ENCODE measurements around the gene LAMA5. TPM values are rescaled to one million over a fixed set of nuclear protein-coding genes. Genes with fewer than 3 reads are reported as not detected.

The LAMA5 gene
- total RNA-seq, 1 donor from 2014 or later = 5.4 TPM

- no peak for DNase-seq (ENCODE audit: low read depth in 2 of 2)
Measured at GRCh38 chr20:62350098-62350628, 16.9 kb downstream of the LAMA5 start.

DNA sequence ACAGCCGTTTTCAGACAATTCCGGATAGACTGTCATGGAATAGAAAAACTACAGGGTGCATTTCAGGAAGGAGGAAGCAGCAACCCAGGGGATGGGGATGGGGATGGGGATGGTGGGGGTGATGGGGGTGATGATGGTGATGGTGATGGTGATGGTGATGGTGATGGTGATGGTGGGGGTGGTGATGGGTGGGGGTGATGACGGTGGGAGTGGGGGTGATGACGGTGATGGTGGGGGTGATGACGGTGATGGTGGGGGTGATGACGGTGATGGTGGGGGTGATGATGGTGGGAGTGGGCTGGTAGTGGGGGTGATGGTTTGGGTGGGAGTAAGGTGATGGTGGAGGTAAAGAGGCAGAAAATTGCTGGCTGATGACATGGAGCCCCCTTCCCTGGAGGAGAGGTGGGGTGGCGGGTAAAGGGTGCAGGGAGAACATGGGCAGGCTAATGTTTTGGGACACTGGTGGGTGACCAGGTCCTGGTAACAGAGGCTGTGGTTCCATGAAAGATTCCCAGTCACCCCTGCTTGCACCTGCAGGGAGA, 17.5 kb downstream of the LAMA5 start:
- no peak for DNase-seq (ENCODE audit: low read depth in 2 of 2)

GRCh38 chr20:62348604-62349003, 18.5 kb downstream of the LAMA5 start:
- DNase-seq (ENCODE audit: low read depth in 2 of 2) = no peak

DNA sequence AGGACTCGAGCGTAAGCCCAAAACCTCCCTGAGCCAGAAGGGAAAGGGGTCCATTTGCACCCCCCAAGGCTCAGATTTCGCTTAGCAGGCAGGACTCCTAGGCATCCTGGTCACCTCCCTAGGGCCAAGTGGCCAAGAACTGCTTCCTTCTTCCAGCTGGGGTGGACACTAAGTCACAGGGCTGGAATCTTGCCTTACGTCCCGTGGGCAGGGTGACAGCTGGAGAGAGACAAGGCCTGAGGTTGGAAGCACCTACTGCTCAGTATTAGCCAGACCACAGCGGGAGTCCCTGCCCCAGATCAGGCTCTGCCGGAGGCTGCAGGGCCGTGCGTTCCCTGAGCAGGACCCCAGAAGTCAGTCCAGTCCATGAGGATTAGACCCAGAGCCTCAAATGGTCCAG, 19.7 kb downstream of the LAMA5 start:
- no peak for DNase-seq (ENCODE audit: low read depth in 2 of 2)

GRCh38 chr20:62347151-62347404, 20.0 kb downstream of the LAMA5 start:
- DNase-seq (ENCODE audit: low read depth in 2 of 2) = no peak

GRCh38 chr20:62346398-62347150, 20.5 kb downstream of the LAMA5 start:
- no peak for DNase-seq (ENCODE audit: low read depth in 2 of 2)

- no peak for DNase-seq (ENCODE audit: low read depth in 2 of 2)
Measured at GRCh38 chr20:62345681-62346370, 21.3 kb downstream of the LAMA5 start.

DNA sequence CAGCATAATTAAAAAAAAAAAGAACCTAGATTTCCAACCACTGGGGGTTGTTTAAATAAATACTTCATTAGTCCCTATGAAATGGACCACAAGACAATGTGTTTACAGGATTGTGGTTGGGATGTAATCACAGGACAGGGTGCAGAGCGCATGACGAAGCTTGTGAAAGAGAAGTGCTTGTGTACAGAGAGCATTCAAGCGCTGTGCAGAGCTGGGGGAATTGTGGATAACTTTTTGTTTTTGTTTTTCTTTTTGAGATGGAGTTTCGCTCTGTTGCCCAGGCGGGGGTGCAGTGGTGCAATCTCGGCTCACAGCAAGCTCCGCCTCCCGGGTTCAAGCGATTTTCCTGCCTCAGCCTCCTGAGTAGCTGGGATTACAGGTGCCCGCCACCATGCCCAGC, 22.3 kb downstream of the LAMA5 start:
- no peak for DNase-seq (ENCODE audit: low read depth in 2 of 2)

GRCh38 chr20:62344092-62344491, 23.0 kb downstream of the LAMA5 start:
- no peak for DNase-seq (ENCODE audit: low read depth in 2 of 2)

- no peak for DNase-seq (ENCODE audit: low read depth in 2 of 2)
Measured at GRCh38 chr20:62342910-62343309, 24.2 kb downstream of the LAMA5 start.

- DNase-seq (ENCODE audit: low read depth in 2 of 2) = no peak
Measured at GRCh38 chr20:62339647-62340062, 27.5 kb downstream of the LAMA5 start.

- no peak for DNase-seq (ENCODE audit: low read depth in 2 of 2)
Measured at GRCh38 chr20:62338294-62338620, 28.9 kb downstream of the LAMA5 start.

DNA sequence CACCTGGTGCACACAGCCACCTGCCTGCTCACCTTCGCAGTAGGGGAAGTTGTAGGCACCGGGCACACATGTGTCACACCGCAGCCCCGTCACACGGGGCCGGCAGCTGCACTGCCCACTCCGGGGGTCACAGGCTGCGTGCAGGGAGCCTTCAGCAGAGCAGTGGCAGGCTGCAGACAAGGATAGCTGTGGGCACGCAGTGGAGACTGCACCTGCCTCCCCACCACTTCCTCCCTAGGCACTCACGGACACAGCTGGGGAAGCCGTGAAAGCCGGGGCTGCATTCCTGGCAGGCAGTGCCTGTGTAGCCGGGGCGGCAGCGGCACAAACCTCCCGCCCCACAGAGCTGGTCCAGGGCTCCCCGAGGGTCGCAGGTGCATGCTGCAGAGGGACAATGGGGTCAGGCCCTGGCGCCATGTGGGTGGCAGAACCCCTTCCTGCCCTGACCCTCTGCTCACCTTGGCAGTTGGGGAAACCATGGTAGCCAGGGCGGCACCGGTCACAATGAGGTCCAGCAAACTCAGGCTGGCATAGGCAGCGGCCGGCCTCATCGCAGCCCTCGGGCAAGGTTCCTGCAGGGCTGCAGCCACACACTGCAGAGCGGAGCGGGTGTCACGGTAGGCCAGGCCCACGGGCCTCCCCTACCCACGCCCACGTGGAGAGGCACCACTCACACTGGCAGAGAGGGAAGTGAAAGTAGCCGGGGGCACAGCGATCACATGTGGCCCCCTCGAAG, 29.4 kb downstream of the LAMA5 start:
- DNase-seq (ENCODE audit: low read depth in 2 of 2) = no peak

- DNase-seq (ENCODE audit: low read depth in 2 of 2) = no peak
Measured at GRCh38 chr20:62336775-62337557, 30.1 kb downstream of the LAMA5 start.

GRCh38 chr20:62336329-62336728, 30.8 kb downstream of the LAMA5 start:
- no peak for DNase-seq (ENCODE audit: low read depth in 2 of 2)

GRCh38 chr20:62335532-62335931, 31.6 kb downstream of the LAMA5 start:
- no peak for DNase-seq (ENCODE audit: low read depth in 2 of 2)

DNA sequence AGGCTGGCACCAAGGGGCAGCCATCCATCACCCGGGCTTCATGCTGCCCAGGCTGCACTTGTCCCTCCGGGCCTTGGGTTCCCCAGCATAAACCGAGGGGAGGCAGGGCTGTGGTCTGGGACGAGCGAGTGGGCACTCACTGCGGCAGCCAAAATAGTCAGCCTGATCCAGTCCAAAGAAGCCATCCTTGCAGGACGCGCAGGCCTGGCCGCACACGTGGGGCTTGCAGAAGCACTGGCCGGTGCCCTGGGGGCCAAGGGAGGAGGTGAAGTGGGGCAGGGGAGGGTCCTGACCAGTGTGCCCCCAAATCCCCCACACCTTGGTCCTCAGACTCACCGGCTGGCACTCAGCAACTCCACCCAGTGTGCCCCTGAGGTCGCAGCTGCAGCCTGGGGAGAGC, 32.2 kb downstream of the LAMA5 start:
- no peak for DNase-seq (ENCODE audit: low read depth in 2 of 2)

DNA sequence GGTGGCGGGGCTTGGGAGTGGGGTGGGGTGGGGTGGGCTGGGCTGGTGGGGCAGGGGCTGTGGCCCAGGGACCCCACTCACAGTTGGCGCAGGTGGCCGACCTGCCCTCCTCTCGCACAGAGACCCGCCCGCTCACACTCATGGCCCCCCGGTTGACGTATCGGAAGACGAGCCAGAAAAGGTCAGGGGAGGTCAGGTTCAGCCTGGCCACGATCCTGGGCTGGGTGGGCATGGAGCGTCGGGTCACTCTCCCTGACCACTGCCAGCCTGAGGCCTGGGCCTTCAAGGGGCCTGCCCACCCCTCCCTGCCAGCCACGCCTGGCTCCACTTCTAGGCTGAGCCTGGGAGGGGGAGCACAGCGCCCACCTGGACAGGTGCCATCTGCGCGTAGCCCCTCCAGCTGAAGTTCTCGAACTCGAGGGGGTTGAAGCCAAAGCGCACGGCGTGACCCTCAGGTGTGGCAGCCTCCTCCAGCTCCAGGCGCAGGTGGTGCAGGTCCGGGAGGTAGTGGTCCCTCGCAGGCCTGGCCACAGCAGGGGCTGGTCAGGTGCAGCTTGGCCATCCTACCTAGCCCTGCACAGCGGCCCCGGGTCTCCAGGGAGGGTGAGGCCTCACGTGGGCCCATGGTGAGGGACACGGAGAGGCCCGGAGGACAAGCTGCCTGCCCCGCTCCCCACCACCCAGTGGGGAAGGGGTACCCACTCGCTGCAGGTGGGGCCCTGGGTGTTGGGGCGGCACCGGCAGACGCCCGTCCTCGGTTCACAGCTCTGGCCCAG, 33.1 kb downstream of the LAMA5 start:
- no peak for DNase-seq (ENCODE audit: low read depth in 2 of 2)

DNA sequence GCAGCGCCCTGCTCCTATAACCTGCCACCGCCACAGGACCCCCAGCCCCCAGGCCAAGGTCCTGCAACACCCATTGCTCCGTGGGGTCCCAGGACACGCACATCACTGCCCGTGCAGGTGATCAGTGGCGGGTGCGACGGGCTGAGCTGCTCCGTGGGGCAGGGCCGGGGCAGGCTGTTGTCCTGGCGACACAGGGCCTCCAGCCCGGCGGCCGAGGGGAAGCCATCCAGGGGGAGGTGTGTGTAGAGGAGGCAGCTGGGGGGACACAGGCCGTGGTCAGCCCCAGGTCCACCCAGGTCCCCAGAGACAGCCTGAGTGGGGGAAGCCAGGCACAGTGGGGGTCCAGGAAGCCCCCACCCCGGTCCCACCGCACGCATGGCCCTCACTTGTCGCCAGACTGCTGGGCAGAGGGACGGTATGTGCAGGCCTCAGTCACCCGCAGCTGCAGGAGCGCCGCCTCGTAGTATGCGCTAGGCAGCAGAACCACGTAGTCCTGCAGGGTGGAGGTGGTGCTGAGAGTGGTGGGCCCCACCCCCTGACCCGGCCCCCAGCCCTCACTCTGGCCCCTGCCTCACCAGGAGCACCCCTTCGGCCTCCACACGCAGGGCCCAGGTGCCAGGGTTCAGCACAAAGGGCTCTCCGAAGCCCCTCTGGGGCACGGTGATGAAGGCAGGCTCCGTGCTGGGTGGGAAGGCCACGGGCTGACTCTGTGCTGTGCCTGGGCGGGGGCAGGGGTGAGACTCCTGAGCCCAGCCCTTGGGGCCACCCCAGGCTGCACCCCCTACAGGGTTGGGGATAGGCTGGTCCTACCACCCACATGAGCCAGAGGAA, 33.9 kb downstream of the LAMA5 start:
- DNase-seq (ENCODE audit: low read depth in 2 of 2) = no peak

DNA sequence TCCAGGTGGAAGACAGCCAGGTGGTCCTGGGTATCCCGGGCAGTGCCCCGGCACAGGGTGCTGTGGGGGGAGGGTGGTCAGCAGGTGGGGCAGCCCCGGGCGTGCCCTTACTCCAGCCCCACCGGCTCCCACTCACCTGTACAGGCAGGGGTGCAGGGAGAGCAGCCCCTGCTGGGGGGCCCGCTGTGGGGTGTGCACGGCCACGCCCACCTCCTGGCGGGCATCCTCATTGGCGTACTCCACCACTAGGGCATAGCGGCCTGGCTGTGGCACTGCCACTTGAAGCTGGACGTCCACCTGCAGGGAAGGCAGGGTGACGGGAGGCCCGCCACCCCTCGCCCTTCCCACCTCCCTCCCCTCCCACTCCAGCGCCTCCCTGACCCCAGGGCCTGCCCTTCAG, 34.7 kb downstream of the LAMA5 start:
- no peak for DNase-seq (ENCODE audit: low read depth in 2 of 2)
